Aorta (tissue), 5 donors: ENCODE data around the gene PPA2. TPM values are rescaled to one million over a fixed set of nuclear protein-coding genes. Genes with fewer than 3 reads are reported as not detected.

Experiments
- ATAC-seq: fragments of 200-7000 bp; cut with Tn5 transposase; one replicate; pipeline ENCODE4 v1.9.1; 2022; ENCODE audit warnings: moderate library complexity; ENCODE audit not compliant: low FRiP score
- DNase-seq, 2 donors: peaks; one replicate each; pipeline ENCODE4 v3.0.0-alpha.2; 2020
- H3K27ac ChIP-seq, 2 donors: one replicate each; pipeline ENCODE4 v1.5.1; 2013; ENCODE audit warnings: low read length in 2 of 2, mild to moderate bottlenecking in 2 of 2, moderate library complexity in 2 of 2, control low read depth in 1 of 2, inconsistent platforms in 1 of 2, low read depth in 1 of 2
- H3K27me3 ChIP-seq, 2 donors: one replicate each; pipeline ENCODE4 v1.6.1; 2013; ENCODE audit warnings: control low read depth in 1 of 2, low read length in 1 of 2, mild to moderate bottlenecking in 1 of 2, moderate library complexity in 1 of 2; ENCODE audit not compliant: insufficient read depth in 2 of 2, control insufficient read depth in 1 of 2
- H3K36me3 ChIP-seq, 2 donors: one replicate each; pipeline ENCODE4 v1.6.1; 2013; ENCODE audit warnings: control low read depth in 1 of 2, low read length in 1 of 2, mild to moderate bottlenecking in 1 of 2; ENCODE audit not compliant: insufficient read depth in 2 of 2, control insufficient read depth in 1 of 2
- H3K4me1 ChIP-seq, 2 donors: one replicate each; pipeline ENCODE4 v1.6.1; 2013; ENCODE audit warnings: low read length in 2 of 2, control low read depth in 1 of 2, mild to moderate bottlenecking in 1 of 2, moderate library complexity in 1 of 2; ENCODE audit not compliant: insufficient read depth in 2 of 2, control insufficient read depth in 1 of 2
- H3K4me3 ChIP-seq, 2 donors: one replicate each; pipeline ENCODE4 v1.5.1; 2013; ENCODE audit warnings: low read length in 2 of 2, control low read depth in 1 of 2, mild to moderate bottlenecking in 1 of 2
- H3K9me3 ChIP-seq: one replicate; pipeline ENCODE4 v1.6.1; 2013; ENCODE audit warnings: mild to moderate bottlenecking, low read length; ENCODE audit not compliant: control insufficient read depth
- WGBS, 2 donors: extraction: QIAGEN DNeasy Blood & Tissue Kit; methylation state at CpG; one replicate each; pipeline ENCODE4 v1.1.7; 2013; 5-methylcytosine and 5-hydroxymethylcytosine counted together
- intact Hi-C, 2 donors: fragments of 100-400 bp; cut with DNase I; formaldehyde crosslinking; loops; one replicate each; pipeline versions ENCODE4 v1.14.2 to v1.15.0; 2022
- polyA plus RNA-seq, 2 donors: library from polyadenylated mRNA; stranded (reverse); fragments of 200-250 nt; gene quantifications; one replicate each; pipeline ENCODE4 v1.2.3, GENCODE V29; 2013
- total RNA-seq, 2 donors: library from RNA; stranded (reverse); fragmentation: NEBNext Ultra II Directional; extraction: Animal tissue kit (Norgen Biotek cat#: 25700); gene quantifications; one replicate each; pipeline ENCODE4 v1.2.1, GENCODE V29; 2021
- donor health status: healthy with polysubstance abuse.
- donor health status: Bipolar disorder and iron deficiency.
- donor health status: DM: no; HTN: no; CAD: no.
- donor health status: DM: no; HTN: no; CAD: no.
- donor health status: DM: yes; HTN: yes; CAD: no.

The PPA2 gene
- total and polyA plus RNA-seq, 4 donors = 52.3 to 68.9 (median 63.8) TPM

DNA sequence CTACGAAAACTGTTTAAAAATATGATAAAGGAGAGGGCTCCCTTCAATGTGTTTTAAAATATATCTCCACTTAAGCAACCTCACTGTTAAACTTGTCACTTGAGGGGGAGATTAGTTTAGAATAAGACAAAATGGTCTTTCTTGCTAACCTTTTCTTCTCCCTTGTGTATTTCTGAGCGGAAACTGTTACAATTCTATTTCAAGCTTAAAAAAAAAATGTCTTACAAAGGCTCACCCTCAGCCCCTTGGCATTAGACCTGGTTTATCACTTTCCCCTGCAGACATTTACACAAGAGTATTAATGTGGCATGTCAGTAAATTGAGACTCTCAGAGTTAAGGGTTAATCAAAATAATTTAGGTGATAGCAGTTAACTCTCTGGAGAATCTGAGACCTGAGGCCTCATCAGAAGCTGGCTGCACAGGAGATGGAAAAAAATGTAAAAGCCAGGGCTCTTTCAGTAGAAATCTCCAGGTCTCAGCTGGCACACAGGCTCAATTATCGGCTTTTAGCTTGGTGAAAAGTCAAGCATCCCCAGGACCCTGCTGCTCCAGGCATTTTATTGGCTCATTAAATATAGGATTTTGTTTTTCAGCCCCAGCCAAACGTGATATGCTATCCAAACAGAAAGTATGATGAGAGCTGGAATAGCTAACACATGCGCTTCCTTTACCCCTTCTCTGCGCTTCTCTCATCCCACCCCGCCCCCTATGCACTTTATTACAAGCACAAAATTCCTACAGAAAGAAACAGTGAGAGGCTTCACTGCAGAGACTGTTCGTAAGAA is 130.5 kb downstream of the PPA2 start:
- Histone ChIP-seq H3K4me3 (no peak overlapping the region), H3K27me3 (no peaks in the 10 kb centered on the region), H3K4me1 (no peaks in the 10 kb centered on the region), H3K36me3 (no peaks in the 10 kb centered on the region), H3K27ac (no peak overlapping the region), H3K9me3 (no peaks in the 10 kb centered on the region)
- no peak for ATAC-seq
- intact Hi-C loops = no loop called here
- 22 to 35% methylated on average over 8 of the region's 8 CpGs for WGBS, 2 donors
- no peak for DNase-seq

DNA sequence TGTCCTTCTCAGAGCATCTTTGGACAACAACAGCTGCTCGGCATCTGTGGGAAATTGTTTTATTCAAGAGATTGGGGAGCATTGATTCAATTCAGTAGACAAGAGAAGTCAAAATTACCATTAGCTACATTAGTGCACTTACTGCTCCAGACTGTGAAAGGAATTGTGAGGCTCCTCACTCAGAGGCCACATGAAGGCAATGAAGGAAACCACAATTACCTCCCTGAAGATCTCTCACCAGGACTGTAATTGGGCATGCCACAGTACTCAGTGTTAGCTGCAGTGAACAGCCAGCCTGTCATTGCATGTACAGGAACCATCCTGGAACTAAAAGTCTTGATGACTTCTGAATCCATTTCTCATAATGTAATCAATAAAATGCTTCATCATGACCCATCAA is 144.8 kb downstream of the PPA2 start:
- Histone ChIP-seq H3K4me1 (no peaks in the 10 kb centered on the region), H3K36me3 (no peaks in the 10 kb centered on the region), H3K4me3 (no peak overlapping the region), H3K27ac (no peak overlapping the region), H3K9me3 (no peaks in the 10 kb centered on the region), H3K27me3 (no peaks in the 10 kb centered on the region)
- intact Hi-C loops = no loop called here
- DNase-seq = no peak
- no peak for ATAC-seq
- 96 to 99% methylated on average over 1 of the region's 1 CpG for WGBS, 2 donors

DNA sequence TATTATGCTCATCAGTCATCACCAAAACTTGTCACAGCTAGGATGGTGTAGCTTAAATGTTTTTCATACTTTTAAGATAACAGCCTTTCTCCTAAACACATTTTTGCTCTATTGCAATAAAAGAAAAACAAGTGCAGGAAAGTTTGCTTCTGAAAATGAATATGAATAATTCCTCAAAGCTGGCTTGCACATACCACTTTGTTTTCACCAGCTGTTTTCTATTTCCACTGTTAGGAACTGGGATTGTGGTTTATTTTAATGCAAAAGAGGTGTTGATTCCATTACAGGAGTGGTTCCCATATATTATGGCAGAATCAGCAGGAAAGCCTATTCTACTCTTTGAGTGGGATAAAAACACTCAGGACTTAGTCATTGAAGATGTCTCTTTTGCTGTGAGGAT is 145.9 kb downstream of the PPA2 start:
- intact Hi-C loops = no loop called here
- no peaks in the 10 kb centered on the region for H3K27me3 ChIP-seq
- H3K4me3 ChIP-seq = no peak overlapping the region
- ATAC-seq (no peak), DNase-seq (no peak)
- H3K9me3 ChIP-seq = no peaks in the 10 kb centered on the region
- no peak overlapping the region for H3K27ac ChIP-seq
- no peaks in the 10 kb centered on the region for H3K36me3 ChIP-seq
- H3K4me1 ChIP-seq = no peaks in the 10 kb centered on the region

DNA sequence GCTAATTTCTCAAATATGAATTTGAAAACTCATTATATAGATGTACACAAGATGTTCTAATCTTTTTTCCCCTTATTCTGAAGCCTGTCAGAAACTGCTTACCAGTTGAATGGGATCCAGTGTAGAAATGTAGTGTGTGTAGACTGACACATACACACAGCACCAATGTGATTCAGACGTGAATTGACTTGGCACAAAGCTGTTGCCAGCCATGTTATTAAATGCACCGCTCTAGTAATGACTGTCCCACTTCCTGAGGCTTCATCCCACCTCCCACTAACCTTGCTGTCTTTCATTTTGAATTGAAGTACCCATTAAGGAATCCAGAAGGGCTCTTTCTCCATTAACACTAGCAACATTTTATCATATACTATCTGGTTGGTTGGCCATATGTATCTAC is 146.6 kb downstream of the PPA2 start:
- no peaks in the 10 kb centered on the region for H3K4me1 ChIP-seq
- 76 to 77% methylated on average over 2 of the region's 2 CpGs for WGBS, 2 donors
- H3K36me3 ChIP-seq = no peaks in the 10 kb centered on the region
- H3K27me3 ChIP-seq = no peaks in the 10 kb centered on the region
- DNase-seq = no peak
- ATAC-seq = no peak
- no peak overlapping the region for H3K27ac ChIP-seq
- no peaks in the 10 kb centered on the region for H3K9me3 ChIP-seq
- no peak overlapping the region for H3K4me3 ChIP-seq
- intact Hi-C loops = no loop called here

Other genes starting within 250 kb of the PPA2 start
- not detected for gene ARHGEF38, start 78.6 kb upstream of the PPA2 start, total RNA-seq
- gene ARHGEF38, start 78.6 kb upstream of the PPA2 start, polyA plus RNA-seq = under 1 TPM in 1 of 2 donors, not detected in 1; 0.75 TPM
- gene INTS12, start 234.6 kb upstream of the PPA2 start, total RNA-seq = 10 to 100 TPM; 19.2 to 21.4 TPM
- 10 to 100 TPM; 12.4 to 21.0 TPM for gene INTS12, start 234.6 kb upstream of the PPA2 start, polyA plus RNA-seq
- gene GSTCD, start 234.7 kb upstream of the PPA2 start, total RNA-seq = 1 to 10 TPM; 8.2 to 8.4 TPM
- 1 to 10 TPM; 1.8 to 4.2 TPM for gene GSTCD, start 234.7 kb upstream of the PPA2 start, polyA plus RNA-seq